NCI-H2196 (cell line): ENCODE data around the gene CEP135.
"Not testable (repeated sequence)": the region's sequence is repeated elsewhere in the genome, so short reads cannot be mapped to it uniquely, and the experiment has no call there.

Experiments used
- DNase-seq: peaks from one replicate; lab custom pipeline; 2025; ENCODE audit not compliant: unreplicated experiment; lab: John Stamatoyannopoulos, UW

Gene CEP135

DNA sequence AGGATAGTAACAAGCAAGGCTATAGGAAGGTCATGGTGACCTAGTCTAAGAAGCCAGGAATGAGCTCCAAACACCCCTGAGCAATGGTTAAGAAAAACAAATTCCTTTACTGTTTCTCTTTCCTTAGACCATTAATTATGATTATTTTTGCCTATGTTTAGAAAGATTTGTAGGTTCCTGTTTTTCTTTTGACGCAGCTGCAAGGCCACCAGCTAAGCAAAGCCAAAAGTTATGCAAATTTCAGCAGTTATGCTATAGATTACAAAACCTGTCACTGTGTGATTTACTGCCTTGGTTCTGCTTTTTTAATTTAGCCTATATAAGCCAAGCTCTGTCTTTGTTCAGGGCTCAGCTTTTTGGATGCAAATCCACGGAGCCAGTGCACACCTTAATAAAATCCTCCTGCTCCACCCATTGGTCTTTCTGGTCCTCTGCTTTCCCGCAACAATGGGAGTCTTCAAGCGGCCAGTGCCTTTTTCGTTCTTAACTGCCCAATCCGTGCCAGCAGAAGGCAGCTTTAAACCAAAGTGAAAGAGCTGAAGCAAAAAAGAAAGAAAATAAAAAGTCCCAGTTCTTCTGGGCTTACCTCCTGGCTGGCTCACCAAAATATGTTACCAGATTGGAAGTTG, 1.4 kb upstream of the CEP135 start:
- no peak for DNase-seq

DNA sequence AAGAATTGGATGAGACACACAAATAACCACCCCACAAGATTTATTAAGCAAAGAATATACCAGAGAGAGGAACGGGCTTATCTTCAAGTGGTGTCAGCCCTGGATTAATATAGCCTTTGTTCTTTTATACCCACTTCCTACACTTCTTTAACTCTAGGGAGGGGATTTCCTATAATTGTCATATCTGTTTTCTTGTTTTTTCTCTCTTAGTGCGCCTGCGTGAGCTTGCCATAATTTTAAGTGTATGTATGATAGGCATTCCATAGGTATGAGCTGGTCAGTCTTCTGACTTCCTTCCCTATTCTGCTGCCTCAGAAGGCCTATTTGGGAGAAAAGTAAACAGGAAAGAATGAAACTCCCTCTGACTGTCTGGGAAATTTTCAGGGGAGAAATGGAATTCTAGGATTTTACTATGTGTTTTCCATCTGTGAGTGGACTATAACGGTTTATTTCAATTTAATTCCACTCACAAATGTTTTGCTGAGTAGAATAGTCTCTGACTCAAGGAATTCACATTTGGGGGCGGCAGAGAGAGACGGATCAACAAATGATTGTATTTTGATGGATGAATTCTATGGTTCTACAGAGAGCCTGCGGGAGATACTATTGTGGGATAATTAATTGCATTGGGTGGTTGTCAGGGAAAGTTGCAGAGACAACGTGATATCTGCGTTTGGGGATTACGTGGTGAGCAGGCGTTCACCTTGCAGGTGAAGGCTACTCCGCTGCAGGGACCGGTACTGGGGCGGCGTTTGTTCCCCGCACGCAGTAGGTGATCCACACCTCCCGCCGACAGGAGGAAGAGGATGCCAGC, 626 bp upstream of the CEP135 start:
- DNase-seq: no peak

DNA sequence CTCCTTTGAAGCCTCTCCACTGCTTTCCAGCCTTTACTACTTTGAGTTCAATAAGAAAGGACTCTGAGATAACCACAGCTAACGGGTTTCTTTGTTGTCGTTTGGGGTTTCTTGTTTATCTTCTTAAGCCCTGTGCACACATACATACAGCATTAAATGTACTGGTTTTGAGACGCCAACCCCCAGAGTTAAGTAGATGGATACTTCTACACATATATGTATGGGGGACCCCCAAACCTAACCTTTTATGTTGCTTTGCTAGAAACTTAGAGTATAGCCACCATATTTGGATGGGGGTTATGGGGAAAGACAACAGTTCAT, 697 bp downstream of the CEP135 start:
- DNase-seq: no peak

DNA sequence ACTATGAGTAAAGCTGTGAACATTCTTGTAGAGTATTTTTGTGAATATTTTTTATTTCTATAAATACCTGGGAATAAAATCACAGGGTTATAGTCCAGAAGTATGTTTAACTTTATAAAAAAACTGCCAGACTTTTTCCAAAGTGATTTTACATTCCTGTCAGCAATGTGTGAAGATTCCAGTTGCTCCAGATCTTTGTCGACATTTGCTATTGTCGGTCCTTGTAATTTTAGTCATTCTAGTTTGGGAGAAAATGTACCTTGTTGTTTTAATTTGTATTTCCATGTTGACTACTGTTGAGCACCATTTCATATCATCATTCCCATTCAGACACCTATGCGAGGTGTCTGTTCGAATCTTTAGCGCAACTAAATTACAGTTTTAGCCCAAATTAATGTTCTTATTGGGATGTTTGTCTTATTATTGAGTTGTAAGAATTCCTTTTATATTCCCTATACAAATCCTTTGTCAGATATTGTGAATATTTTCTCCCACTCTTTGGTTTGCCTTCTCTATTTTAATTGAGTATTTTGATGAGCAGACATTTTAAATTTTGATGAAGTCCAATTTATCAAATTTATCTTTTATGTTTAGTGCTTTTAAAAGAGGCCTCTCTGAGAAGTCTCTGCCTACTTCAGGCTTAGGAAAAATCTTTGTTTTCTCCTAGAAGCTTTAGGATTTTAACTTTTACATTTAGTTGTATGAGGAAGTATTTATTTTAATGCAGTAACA, 2.6 kb downstream of the CEP135 start:
- no peak for DNase-seq

DNA sequence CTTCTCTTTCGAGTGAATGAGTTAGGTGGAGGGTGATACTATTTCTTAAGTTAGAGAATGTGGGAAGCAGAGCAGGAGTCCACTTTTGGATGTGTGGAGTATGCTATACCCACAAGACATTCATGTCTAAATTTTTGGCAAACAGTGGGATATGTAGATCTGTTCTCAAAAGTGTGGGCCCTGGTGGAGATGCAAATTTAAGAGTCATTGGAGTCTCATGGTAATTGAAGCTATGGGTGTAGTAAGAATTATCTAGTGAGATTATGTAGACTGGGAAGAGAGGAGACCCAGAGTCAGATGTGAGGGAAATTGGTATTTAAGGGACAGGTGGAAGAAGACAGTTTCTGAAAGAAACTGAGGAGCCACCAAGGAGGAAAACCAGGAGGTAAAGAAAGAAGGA, 7.0 kb downstream of the CEP135 start:
- no peak for DNase-seq

DNA sequence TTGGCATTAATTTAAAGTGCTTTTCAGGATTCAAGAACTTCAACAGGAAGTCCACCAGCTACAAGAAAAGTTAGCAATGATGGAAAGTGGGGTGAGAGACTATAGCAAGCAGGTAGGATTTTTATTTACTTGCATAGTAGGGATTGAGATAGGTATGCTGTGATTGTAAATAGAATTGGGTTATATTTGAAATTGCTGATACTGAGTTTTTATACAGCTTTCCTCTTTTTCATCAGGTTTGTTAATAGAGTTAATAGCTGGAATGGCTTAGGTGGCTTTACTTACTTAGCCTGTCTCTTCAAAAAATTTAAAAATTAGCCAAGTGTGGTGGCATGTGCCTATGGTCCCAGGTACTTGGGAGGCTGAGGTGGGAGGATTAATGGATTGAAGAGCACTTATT, 10.9 kb downstream of the CEP135 start:
- no peak for DNase-seq

DNA sequence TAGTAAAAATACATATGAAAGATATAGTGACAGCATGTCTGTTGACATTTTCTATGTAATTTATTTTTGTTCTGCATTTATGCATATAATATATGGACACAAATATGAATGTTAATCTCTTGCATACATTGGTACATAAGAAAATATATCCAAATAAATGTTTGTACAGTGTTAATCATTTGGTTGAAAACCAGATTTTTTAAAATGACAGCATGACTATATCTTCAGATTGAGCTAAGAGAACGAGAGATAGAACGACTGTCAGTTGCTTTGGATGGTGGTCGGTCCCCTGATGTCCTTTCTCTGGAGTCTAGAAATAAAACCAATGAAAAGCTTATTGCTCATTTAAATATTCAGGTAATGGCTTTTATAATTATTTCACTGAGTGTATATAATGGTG, 15.3 kb downstream of the CEP135 start:
- DNase-seq: no peak

DNA sequence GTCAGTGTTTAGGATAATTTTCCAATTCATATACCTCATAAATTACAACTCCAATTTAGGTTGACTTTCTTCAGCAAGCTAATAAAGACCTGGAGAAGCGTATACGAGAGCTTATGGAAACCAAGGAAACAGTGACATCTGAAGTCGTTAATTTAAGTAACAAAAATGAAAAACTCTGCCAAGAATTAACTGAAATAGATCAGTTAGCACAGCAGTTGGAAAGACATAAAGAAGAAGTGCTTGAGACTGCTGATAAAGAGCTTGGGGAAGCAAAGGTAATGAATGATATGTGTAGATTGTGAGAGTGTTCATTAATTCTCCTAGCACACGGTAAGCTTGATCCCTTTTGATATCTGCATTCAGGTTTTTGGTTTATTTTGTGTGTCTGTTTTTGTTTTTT, 16.8 kb downstream of the CEP135 start:
- no peak for DNase-seq

DNA sequence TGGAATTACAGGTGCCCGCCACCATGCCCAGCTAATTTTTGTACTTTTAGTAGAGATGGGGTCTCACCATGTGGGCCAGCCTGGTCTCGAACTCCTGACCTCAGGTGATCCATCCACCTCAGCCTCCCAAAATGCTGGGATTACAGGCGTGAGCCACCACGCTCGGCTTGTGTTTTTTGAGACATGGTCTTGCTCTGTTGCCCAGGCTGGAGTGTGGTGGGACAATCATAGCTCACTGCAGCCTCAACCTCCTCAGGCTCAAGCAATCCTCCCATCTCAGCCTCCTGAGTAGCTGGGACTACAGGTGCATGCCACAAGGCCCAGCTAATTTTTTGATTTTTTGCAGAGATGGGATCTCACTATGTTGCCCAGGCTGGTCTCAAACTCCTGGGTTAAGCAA, 17.6 kb downstream of the CEP135 start:
- DNase-seq: not testable (repeated sequence)

DNA sequence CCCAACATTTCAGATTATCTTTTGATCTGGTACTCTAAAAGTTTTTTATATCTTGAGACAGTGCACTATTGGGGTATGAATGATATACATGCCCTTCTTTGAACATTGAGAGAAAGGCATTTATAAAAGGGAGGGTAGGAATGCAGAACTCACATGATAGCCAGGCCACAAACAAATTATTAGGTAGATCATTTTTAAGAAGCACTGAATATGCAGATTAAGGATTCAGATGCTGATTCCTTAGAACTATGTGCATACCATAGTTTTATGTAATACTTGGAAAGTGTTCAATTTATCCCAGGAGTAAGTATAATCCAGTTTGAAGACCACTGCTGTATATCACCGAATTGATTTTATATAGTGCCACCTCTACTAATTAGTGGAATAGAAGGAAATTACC, 18.6 kb downstream of the CEP135 start:
- DNase-seq: no peak

DNA sequence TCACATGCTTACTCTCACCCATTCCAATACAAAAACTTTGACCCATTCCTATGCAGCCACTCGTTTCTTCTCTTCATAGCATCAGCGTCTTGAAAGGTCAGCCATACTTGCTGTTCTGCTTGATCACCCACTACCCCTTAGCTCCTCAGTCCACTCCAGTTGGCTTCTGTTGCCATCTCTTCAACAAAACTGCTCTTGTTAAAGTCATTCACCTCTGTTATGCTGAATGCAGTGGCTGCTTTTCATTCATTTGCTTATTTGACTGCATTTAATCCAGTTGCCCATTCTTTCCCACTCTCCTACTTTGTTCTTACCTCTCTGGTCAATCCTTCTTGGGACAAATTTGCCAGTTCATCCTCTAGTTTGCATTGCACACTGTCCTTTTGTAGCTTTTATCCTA, 24.9 kb downstream of the CEP135 start:
- no peak for DNase-seq

DNA sequence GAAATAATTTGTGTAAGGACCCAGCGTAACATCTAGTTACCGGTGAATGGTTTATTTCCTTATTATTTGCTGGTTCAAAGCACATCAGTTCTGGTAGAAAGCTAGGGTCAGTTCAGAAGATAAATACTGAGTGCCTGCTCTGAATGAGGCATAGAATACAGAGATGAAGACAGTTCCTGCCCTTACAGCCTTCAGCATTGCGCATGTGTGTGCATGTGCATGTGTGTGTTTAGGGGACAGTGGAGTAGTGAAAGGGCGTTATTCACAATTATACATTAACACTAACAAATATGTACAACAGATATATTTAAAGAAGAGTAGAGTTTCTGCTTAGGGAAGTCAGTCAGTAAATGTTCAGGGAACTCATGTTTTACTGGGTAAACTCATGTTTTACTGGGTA, 29.1 kb downstream of the CEP135 start:
- no peak for DNase-seq

DNA sequence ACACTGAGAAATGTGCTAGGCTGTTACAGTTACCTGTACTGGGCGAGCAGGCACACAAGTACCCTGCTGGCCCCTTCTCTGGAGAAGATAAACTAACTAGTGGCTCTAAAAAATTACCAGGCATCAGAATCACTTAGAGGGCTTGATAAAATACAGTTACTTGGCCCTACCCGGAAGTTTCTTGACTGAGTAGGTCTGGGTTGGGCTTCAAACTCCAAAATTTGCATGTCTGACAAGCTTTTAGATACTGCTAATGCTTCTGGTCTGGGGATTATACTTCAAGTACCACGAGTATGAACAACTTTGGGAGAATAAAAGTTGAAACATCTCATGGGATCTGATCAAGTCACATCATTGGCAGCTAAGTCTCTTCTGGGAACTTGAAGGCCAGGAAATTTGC, 30.8 kb downstream of the CEP135 start:
- no peak for DNase-seq

DNA sequence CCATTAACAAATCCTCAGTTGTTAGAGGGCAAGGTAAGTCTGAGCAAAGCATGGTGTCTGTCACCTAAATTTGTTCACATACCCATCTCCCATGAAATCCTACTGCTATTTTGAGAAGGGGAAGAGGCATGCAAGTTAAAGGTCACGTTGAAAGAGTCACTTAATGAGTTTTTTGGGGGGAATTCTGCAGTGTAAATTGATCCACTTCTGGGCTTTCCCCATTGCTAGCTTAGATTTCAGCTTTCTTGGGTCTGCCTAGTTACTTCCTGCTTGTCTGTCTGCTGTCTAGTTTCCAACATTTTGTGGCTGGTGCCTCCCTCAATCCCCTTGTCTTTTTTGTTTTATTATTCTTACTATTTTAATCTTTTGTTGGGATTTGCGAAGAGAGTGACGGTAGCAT, 32.0 kb downstream of the CEP135 start:
- DNase-seq: no peak

DNA sequence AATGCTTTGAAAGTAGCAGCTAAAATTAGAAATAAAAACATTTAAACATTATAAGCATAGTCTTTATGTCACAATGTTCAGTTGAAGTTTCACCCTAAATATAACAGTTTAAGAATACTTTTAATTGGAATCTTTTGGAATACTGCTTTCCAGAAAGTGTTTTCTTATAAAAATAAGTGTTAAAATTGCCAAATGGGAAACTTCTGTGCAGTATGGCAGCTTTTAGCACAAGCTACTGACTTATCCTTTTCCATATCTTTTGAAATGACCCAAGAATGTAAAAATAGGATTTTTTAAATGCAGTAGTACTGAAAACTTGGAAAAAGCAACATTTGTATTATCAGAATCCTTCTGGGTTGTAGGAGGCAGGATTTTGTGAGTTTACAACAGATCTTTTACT, 34.2 kb downstream of the CEP135 start:
- no peak for DNase-seq

DNA sequence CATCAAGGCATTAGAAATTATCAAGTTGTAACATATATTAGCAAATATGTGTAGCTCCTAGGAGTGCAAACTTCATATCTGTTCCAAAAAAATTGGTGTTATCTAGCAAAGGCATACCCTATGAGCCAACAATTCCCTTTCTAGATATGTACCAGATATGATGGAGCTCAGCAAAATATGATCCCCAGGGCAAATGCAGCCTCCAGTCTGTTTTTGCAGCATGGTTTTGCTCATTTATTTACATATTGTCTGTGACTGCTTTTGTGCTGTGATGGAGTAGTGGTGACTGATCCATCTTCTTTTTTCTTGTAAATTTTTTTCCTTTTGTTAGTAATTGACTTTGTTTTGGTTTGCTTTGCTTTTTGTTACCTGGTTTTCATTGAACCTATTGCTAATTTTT, 41.0 kb downstream of the CEP135 start:
- no peak for DNase-seq

DNA sequence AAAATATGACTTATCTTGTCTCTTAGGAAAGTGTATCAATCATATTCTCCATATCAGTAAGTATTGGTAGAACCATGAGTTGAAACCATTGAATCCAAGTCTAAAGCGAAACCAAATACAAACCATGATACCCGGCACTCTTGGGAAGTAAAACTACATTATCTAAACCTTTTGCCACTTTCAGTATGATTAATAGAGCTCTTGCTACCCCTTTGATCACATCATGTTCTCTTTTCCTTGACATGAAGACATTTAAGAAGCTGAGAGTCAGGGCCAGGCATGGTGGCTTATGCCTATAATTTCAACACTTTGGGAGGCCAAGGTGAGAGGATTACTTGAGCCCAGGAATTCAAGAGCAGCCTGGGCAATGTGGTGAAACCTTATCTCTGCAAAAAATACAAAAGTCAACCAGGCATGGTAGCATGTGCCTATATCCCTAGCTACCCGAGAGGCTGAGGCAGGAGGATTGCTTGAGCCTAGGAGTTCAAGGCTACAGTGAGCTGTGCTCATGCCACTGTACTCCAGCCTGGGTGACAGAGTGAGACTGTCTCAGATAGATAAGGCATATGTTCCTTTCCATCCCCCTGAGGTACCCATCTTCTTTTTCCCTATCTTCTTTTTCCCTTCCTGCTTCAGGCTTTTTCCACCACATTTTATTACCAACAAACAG, 45.4 kb downstream of the CEP135 start:
- DNase-seq: no peak

DNA sequence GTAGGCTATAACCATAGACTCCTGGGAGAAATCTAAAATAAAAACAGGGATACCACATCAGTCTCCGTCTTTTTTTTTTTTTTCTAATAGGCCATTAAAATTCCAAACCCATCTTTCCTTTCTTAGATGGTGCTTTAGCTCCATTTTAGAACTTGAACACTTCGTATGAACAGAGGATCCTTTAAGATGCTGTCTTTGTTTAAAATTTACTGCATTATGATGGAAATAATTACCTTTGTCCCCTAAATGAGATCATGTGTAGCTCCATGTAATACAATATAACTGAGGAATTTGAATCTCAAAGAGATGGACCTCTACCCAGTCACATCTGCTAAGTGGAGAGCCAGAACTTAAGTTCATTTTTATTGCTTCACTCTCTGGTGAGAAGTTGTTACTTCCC, 47.9 kb downstream of the CEP135 start:
- no peak for DNase-seq

DNA sequence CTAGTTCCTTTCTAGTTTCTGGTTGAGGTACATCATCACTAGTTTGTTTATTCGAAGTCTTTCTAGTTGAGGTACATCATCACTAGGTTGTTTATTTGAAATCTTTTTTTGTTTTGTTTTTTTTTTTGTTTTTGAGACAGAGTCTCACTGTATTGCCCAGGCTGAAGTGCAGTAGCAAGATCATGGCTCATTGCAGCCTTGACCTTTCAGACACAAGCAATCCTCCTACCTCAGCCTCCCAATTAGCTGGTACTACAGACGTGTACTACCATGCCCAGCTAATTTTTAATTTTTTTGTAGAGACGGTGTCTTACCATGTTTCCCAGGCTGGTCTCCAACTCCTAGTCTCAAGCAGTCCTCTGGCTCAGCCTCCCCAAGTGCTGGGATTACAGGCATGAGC, 54.9 kb downstream of the CEP135 start:
- no peak for DNase-seq

DNA sequence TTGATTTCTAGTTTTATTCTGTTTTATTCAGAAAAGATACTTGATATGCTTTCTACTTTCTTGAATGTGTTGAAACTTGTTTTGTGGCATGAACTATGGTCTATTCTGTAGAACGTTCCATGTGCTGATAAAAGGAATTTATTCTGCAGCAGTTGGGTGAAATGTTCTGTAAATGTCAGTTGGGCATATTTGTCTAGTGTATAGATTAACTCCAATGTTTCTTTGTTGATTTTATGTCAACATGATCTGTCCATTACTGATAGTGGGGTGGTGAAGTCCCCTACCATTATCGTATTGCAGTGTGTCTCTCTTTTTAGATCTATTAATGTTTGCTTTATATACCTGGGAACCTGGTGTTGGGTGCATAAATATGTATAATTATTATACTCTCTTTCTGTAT, 55.5 kb downstream of the CEP135 start:
- no peak for DNase-seq

DNA sequence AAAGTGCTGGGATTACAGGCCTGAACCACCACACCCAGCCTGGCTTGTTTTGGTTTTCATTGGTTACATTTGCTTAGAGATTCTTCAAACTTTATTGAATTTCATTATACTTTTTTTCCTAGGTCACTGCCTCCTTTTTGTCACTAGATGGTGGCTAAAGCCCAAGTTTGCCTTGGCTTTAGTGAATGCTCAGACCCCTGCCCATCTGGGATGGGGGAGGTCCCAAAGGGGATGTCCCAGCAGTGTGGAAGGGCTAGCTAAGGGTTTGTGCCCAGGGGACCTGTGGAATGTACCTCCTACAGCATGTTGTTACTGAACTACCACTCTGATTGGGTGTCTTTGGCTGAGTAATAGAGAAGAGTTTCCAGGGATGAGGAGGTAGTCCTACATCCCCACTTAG, 58.4 kb downstream of the CEP135 start:
- DNase-seq: no peak

DNA sequence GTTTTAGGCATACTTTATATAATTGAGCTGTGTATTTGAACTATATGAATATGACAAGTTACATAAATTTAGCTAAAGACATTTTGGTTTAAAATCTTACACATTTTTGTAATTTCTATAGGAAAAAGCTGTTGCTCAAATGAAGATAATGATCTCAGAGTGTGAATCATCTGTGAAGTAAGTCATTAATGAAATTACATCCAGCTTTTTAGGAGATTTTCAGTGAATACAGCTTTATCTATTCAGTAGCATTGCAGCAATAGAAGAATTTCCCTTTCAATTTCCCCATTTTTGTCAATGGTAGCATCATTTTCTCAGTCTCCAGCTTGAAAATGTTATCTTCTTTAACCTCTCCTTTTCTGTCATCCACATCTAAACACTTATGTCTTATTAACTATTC, 59.5 kb downstream of the CEP135 start:
- DNase-seq: no peak
